HG03039 (cell line): ENCODE results near the gene LAMB2.

ENCODE experiments used
- ATAC-seq: cut with Tn5 transposase; IDR thresholded peaks from one replicate; pipeline ENCODE4 v1.9.1; 2021; ENCODE audit warnings: mild to moderate bottlenecking, moderate library complexity; ENCODE audit not compliant: unreplicated experiment

Gene LAMB2

GRCh38 chr3:49122022-49122421, 10.8 kb downstream of the LAMB2 start:
- no peak for ATAC-seq

GRCh38 chr3:49121132-49121736, 11.6 kb downstream of the LAMB2 start:
- ATAC-seq, result no peak

GRCh38 chr3:49120438-49121131, 12.3 kb downstream of the LAMB2 start, which contains the start of gene USP19:
Gene USP19 (minus strand): TSS chr3:49120823. CDS start chr3:49119145, 1,678 bp downstream.
- ATAC-seq, result peak; percentile 77

GRCh38 chr3:49120096-49120437, 12.8 kb downstream of the LAMB2 start:
- no peak for ATAC-seq

- no peak for ATAC-seq
These were observed 13.4 kb downstream of the LAMB2 start for GRCh38 chr3:49119439-49119838.

GRCh38 chr3:49119036-49119435, 13.8 kb downstream of the LAMB2 start:
- ATAC-seq, result no peak

- ATAC-seq, result no peak
These were observed 20.6 kb downstream of the LAMB2 start for GRCh38 chr3:49112262-49112661.

- ATAC-seq, result no peak
These were observed 21.5 kb downstream of the LAMB2 start for GRCh38 chr3:49111347-49111746.

- no peak for ATAC-seq
These were observed 22.1 kb downstream of the LAMB2 start for GRCh38 chr3:49110780-49111179.

- ATAC-seq, result no peak
These were observed 24.5 kb downstream of the LAMB2 start for GRCh38 chr3:49108346-49108745.

- peak; percentile 76 for ATAC-seq
These were observed 28.2 kb downstream of the LAMB2 start, which contains the start of gene QARS1 for GRCh38 chr3:49104427-49105291. Gene QARS1 (minus strand): TSS chr3:49104757. CDS start chr3:49104733, 24 bp downstream.

- ATAC-seq, result no peak
These were observed 28.8 kb downstream of the LAMB2 start for GRCh38 chr3:49104052-49104426.

- ATAC-seq, result no peak
These were observed 32.7 kb downstream of the LAMB2 start for GRCh38 chr3:49100046-49100615.

GRCh38 chr3:49098910-49099630, 33.8 kb downstream of the LAMB2 start:
- ATAC-seq, result no peak

GRCh38 chr3:49098429-49098828, 34.4 kb downstream of the LAMB2 start:
- ATAC-seq, result no peak

GRCh38 chr3:49093853-49094767, 38.7 kb downstream of the LAMB2 start, which contains the start of gene QRICH1:
Gene QRICH1 (minus strand): TSS chr3:49094071. CDS start chr3:49077017, 17,054 bp downstream.
- ATAC-seq, result peak; percentile 70

- peak; percentile 30 for ATAC-seq
These were observed 39.7 kb downstream of the LAMB2 start for GRCh38 chr3:49092938-49093852.

- no peak for ATAC-seq
These were observed 51.4 kb downstream of the LAMB2 start for GRCh38 chr3:49081429-49081828.
